ENCODE results near the gene LAMA3. TPM values are rescaled to one million over a fixed set of nuclear protein-coding genes. Genes with fewer than 3 reads are reported as not detected.

Gene LAMA3
- total RNA-seq, 1 experiment from 2014 or later, result 9.5 TPM

DNA sequence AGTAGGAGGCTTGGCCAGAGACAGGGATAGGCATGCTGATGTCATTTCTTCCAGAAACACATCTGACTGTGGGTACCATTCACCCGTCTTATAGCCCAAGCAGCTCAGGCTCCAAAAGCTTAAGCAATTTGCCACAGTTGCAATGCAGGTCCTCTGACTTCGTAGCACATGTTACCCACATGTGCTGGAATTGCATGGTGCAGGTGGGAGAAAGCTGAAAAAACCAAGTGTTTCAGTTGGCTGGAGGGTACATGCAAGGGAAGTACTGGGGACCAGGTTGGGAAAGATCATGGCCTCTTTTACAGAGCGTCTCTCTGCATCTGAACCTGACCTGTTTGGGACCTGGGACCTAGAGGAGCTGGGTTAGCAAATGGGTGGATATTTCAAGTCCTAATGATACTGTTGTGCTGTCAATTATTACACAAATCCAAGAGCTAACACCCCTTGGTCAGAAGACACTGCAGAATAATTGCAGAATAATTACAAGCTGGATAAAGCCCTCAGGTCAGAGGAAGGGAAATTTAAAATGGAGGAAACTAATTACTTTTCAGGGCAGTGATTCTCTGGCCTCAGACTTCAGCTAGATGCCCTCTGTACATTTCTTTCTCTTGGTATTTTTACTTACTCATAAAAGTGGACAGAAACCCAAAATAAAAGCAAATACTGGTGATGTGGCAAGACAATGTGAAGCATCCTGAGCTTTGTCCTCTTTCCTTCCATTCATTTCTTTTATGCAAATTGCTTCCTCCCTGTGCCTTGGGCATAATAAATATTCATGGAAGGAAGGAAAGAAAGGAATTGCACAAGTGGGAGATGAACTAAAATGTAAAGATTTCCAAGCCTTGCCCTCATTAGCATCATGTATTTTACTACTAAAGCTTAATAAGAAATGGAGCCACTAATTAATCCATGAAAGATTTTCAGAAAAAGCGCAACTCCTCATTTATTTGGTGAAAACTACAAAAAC lies 279.7 kb downstream of the LAMA3 start:
- no peak for DNase-seq (ENCODE audit: low spot score)

GRCh38 chr18:23969664-23970063 lies 280.4 kb downstream of the LAMA3 start:
- no peak for DNase-seq (ENCODE audit: low spot score)

- DNase-seq (ENCODE audit: low spot score), result no peak
Observed at GRCh38 chr18:23970161-23971096, 281.2 kb downstream of the LAMA3 start.

DNA sequence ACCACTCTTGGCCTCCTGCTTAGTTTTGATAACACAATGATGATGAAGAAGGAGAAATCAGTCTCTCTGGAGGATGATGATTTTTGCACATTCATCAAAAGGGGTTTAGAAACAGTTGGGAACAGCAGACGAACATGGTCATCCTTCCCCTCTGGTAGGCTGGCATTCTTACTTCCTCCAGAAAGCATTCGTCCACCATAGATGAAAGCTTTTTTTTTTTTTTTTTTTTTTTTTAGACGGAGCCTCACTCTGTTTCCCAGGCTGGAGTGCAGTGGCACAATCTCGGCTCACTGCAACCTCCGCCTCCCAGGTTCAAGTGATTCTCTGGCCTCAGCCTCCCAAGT lies 281.8 kb downstream of the LAMA3 start:
- no peak for DNase-seq (ENCODE audit: low spot score)

DNA sequence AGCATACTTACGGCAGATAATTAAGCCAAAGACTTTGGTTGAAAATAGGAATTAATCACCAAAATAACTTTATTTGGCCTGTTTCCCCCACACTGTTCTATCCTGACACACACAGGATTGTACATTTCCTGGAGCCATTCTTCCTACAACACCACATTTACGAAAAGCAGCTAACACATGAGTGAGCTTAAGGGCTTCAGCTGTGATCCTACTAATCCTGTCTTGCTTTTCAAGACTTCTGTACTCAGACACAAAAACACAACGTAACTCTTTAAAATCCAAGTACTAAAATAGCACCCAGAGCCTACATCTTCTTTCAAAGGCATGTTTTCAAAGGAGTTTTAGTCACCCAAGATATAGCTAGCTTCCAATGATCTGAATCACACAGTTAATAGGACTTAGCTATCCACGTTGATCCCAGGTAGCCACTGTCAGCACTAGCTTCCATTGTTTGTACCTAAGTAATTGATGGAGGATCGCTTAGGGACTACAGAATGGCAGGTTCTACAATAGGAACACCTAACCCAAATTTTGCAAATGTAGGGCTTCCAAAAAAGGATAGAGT lies 282.5 kb downstream of the LAMA3 start:
- no peak for DNase-seq (ENCODE audit: low spot score)

- DNase-seq (ENCODE audit: low spot score), result no peak
Observed at GRCh38 chr18:23972453-23972852, 283.2 kb downstream of the LAMA3 start.

- no peak for DNase-seq (ENCODE audit: low spot score)
Observed at GRCh38 chr18:23977103-23977502, 287.9 kb downstream of the LAMA3 start.

DNA sequence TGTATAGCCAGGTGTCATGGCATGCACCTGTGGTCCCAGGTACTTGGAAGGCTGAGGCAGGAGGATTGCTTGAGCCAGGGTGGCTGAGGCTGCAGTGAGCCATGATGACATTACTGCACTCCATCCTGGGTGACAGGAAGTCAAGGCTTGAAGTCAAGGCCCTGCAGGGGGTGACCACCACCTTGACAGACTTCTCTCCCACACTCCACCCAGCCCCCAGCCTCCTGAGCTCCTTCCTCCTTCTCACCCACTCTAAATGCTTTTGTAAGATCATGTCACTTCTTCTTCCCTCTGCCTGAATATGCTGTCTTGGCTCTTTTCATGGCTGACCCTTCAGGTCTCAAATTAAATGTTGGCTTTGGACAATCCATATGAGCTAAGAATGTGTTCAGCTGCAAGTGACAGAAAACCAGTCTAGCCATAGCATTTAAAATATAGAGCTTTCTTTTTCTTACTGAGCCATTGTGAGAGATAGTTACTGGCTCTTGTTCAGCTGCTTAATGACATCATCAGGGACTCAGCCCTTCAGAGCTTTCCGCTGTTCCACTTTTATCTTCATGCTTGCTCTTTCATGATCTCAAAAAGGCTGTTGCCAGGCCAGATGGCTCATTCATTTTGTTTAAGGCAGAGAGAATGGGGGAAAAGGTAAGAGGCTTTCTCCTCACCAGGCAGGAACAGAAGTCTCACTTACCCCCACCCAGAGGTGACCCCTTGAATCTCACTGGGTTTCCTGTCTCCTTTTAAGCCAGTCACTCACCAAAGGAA lies 288.6 kb downstream of the LAMA3 start:
- no peak for DNase-seq (ENCODE audit: low spot score)

DNA sequence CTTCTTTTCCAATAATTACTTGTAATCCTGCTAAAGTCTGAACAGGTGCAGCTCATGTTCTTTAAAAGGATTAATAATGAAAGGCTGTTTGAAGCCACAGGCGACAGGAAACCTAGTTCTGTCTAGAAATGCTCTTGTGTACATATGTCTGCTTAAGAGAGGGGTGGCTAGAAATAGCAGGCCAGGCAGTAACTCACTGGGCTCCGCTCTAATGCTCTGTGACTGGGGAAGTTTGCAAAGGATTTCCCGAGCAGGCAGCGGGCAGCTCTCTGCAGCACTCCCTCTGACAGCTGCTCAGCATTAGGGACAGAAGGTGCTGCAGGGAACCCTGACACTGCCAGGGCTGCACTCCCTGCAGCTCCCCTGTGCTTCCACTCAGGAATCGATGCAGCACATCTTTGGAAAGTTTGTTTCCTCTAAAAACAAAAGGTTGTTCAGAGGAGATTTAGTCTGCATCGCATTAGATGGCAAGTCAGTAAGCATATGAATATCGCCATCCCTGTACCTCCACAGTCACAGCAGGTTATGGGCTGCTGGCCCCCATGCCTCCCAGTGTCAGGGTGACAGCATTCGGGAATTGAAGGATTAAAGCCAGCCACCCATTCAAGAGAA lies 292.2 kb downstream of the LAMA3 start:
- DNase-seq (ENCODE audit: low spot score), result no peak

GRCh38 chr18:23982155-23983079 lies 293.2 kb downstream of the LAMA3 start:
- no peak for DNase-seq (ENCODE audit: low spot score)

DNA sequence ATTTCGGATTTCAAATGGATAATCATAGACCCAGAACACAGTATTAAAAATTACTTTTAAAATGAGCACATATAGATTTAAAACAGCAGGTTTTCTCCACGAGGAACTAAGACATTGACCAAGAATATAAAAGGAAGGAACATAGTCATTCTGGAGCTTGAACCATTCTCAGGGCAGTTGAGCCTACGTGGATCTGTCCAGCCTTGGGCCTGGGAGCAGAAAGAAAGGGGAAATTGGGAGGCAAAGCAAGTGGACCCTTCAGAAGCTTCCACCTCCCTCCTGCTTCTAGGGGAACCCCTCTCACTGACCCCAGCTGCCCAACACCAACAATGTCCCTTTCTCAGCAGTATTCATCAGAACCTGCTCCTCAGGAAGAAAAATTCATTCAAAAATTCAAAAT lies 293.9 kb downstream of the LAMA3 start:
- no peak for DNase-seq (ENCODE audit: low spot score)

DNA sequence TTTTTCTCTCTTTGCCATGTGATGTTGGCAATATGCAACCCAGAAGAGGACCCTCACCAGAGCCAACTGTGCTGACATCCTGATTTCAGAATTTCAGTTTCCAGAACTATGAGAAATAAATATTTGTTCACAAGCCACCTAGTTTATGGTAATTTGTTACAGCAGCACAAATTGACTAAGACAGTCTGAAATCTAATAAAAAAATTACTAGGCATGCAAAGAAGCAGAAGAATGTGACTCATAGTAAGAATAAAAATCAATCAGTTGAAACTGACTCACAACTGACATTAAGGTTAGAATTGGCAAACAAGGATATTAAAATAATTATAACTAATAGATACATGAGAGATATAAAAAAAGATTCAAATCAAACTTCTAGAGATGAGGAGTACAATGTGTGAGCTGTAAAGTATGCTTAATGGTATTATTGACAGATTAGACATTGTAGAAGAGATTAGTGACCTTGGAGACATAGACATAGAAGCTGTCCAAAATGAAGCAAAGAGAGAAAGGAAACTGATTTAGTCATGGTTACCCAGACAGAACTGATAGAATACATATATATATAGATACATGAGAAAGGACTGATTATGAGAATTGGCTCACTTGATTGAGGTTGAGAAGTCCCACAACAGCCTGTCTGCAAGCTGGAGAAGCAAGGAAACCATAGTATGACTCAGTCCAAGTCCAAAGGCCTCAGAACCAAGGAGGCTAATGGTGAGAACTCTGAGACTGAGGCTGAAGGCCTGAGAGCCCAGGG lies 297.5 kb downstream of the LAMA3 start:
- DNase-seq (ENCODE audit: low spot score), result no peak

DNA sequence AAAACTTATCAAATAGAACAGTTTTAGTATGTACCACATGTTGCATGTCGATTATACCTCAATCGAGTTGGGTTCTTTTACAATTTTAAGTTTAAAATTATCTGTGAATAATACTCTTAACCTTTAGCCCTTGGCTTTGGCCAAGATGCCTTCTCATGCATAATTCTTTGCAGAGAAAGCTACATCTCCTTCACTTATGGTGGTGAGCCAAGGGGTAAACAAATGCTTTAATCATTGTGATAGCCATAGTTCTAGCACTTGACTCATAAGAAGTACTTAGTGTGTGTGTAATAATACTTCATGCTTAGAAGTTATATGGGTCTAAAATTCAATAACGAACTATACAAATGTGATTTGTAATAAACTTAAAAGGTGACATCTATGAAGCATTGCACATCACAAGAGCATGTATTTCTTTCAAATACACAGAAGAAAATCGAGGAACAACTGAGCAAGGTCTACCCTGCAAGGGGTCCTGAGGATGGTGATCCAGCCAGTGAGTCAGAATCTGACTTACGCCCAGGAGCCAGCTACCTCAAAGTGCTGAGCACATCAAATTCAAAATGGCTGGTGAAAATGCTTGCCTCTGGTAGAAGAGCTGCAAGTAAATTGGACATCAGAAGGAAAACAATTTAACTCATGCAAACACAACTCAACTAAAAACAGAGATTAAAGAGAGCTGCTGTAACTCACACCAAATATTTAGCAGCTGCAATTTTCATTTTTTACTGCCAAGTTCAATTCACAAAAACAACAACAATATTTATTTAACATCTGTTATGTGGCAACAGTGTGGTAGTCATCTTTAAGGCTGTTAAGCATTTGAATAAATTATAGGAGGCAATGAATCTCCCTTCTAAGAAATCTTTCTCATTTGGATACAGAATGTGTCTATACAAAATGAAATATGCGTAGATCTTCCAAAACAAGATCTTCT lies 301.5 kb downstream of the LAMA3 start:
- DNase-seq (ENCODE audit: low spot score), result no peak

- no peak for DNase-seq (ENCODE audit: low spot score)
Observed at GRCh38 chr18:23992089-23992940, 303.1 kb downstream of the LAMA3 start.

GRCh38 chr18:23992941-23993280 lies 303.7 kb downstream of the LAMA3 start:
- DNase-seq (ENCODE audit: low spot score), result no peak

- DNase-seq (ENCODE audit: low spot score), result peak; percentile 3
Observed at GRCh38 chr18:23994361-23994902, 305.2 kb downstream of the LAMA3 start.

- DNase-seq (ENCODE audit: low spot score), result no peak
Observed at GRCh38 chr18:23995180-23995579, 305.9 kb downstream of the LAMA3 start.
